Astrocyte (in vitro differentiated cells and primary cell): Measurements from ENCODE around the gene CTNNA2.

Experiments used
- CTCF ChIP-seq: IDR thresholded peaks from 2 replicates; pipeline ENCODE4 v1.5.1; 2011; ENCODE audit warnings: low read depth, mild to moderate bottlenecking, inconsistent platforms, low read length, moderate library complexity; ENCODE audit not compliant: insufficient read depth
- EZH2 ChIP-seq: IDR thresholded peaks from 2 replicates; pipeline ENCODE4 v1.6.1; 2012; ENCODE audit warnings: mild to moderate bottlenecking, low read length, inconsistent platforms; ENCODE audit not compliant: insufficient read depth

GRCh38 chr2:80525152-80525551 lies 1012.3 kb downstream of the CTNNA2 start:
- TF ChIP-seq CTCF (no peak), EZH2 (no peak)
